AG04449 (cell line): Measurements from ENCODE around the gene AMBRA1.

Experiments used
- CTCF ChIA-PET: fragments of 350-600 bp; formaldehyde crosslinking; extraction: SDS; loops from one replicate; lab custom pipeline; 2021; ENCODE audit warnings: antibody characterized with exemption; lab: Yijun Ruan, JAX
- POLR2A ChIA-PET: fragments of 400-600, 350-600 bp; formaldehyde crosslinking; extraction: SDS; loops from one replicate; lab custom pipeline; 2020; ENCODE audit warnings: antibody characterized with exemption, inconsistent platforms; lab: Yijun Ruan, JAX
- DNase-seq: peaks from one replicate; pipeline ENCODE4 v3.0.0-alpha.2; 2010; ENCODE audit warnings: low read depth, low spot score
- H3K4me3 ChIP-seq: 2 replicates; pipeline ENCODE4 v1.5.1; 2011; ENCODE audit warnings: low read depth, mild to moderate bottlenecking, control low read depth, low read length
- CTCF ChIP-seq: IDR thresholded peaks from one replicate; pipeline ENCODE4 v1.5.1; 2011; ENCODE audit warnings: mild to moderate bottlenecking, moderate library complexity, low read length, control low read depth, inconsistent platforms; ENCODE audit not compliant: insufficient read depth; ENCODE audit errors: missing control alignments

The AMBRA1 gene

DNA sequence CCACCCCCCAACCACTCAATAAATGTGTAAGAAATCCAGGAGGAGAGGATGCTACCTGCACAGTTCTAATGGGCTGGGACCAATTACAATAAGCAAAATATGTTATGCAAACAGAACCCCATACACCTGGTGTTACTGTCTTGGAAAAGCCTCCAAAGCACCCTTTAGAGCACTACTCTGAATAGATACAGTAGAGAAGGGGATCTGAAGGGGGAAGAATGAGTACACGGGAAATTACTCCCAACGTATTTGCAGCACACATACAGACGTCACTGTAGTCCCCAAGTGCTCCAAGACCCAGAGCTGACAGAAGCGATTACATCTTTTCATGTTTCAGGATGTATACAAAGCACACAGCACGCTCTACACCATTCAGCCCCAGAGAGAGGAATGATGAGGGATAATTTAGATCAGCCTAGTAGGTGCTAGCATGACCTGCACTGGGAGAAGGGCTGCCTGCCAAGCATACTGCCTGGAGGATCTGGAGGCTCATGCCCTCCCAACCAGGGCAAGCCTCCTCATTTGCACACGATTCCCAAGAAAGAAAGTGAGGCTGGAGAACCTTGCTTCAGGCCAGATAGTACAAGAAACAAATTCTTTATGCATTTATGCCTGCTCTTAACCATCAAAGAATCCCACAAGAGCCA, 63.8 kb downstream of the AMBRA1 start:
- DNase-seq: no peak
- no peak for TF ChIP-seq CTCF
- ChIA-PET POLR2A (interaction anchor here (0.7 kb wide), 1 partner anchor 387 kb away, joined by 3 read pairs; no protein-coding TSS in a partner anchor), CTCF (interaction anchor here (0.6 to 7.3 kb wide), 49 partner anchors 8 to 200 kb away, joined by 3 to 124 read pairs (median 4); partner anchors contain the start of genes AMBRA1, ATG13, CHRM4 and HARBI1)
- H3K4me3 ChIP-seq: no peak overlapping the region

DNA sequence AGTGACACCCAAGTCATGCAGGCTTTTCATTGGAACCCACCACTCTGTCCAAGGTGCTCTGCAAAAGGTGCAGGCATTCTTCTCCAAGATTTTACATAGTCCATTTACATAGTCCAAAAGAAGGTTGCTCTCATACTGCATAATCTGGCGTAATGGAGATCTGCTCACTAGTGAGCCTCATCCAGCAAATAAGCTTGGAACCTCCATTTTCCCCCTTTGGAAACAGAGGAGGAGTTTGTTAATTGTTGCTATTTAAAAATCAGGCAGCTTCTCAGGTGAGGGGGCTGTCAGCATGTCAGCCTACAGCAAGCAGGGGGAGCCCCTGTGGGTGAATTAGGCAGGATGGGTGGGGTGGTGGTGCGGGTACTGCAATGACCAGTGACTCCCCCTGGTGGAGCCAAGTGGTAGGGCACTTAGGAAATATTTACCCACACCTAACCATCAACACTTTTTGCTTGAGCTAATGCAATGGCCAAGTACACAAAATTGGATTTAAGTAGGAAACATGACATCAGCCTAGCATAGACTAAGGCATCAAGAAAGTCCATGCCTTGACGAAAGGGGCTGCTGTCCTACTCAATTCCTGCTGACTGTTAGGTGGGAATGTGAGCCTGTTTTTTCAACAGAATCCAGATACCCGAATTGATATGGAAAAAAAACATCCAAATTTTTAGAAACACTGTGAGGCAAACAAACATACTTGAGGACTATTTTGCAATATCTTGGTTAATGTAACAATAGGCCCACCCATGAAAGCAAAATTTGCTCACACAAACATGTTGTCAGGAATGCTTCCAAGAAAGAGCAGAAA, 64.5 kb downstream of the AMBRA1 start:
- ChIA-PET CTCF (interaction anchor here (0.6 to 7.3 kb wide), 58 partner anchors 9 to 290 kb away, joined by 3 to 124 read pairs (median 4); partner anchors contain the start of genes AMBRA1, ATG13, CHRM4 and HARBI1), POLR2A (interaction anchor here (0.7 kb wide), 1 partner anchor 388 kb away, joined by 3 read pairs; no protein-coding TSS in a partner anchor)
- peak; percentile 84 for TF ChIP-seq CTCF
- DNase-seq: no peak
- no peak overlapping the region for H3K4me3 ChIP-seq

DNA sequence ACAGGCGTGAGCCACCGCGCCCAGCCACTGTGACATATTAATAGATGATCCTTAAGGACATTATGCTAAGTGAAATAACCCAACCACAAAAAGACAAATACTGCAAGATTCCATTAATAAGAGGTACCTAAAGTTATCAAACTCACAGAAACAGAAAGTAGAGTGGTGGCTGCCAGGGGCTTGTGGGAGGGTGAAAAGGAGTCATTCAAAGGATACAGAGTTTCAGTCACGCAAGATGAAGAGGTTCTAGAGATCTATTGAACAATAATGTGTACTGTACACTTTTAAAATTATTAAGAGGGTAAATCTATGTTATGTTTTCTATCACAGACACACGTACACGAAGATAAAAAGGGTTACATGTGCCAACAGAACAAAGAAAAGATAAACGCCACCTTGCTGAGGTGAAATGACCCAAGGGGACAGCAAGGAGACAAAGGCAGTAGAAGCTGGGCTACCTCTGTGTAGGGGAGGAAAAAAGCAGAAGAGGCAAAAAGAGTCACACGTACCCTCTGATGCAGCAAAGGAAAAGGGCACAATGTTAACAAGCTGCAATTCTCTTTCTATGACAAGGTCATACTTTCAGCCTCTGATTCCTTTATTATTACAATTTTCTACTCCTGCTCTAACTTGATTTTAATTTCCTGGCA, 65.3 kb downstream of the AMBRA1 start:
- CTCF ChIA-PET: interaction anchor here (0.6 to 7.3 kb wide), 52 partner anchors 8 to 289 kb away, joined by 3 to 124 read pairs (median 4); partner anchors contain the start of genes AMBRA1, ATG13, CHRM4 and HARBI1
- no peak for TF ChIP-seq CTCF
- POLR2A ChIA-PET: no interaction called here
- no peak overlapping the region for H3K4me3 ChIP-seq
- DNase-seq: no peak

DNA sequence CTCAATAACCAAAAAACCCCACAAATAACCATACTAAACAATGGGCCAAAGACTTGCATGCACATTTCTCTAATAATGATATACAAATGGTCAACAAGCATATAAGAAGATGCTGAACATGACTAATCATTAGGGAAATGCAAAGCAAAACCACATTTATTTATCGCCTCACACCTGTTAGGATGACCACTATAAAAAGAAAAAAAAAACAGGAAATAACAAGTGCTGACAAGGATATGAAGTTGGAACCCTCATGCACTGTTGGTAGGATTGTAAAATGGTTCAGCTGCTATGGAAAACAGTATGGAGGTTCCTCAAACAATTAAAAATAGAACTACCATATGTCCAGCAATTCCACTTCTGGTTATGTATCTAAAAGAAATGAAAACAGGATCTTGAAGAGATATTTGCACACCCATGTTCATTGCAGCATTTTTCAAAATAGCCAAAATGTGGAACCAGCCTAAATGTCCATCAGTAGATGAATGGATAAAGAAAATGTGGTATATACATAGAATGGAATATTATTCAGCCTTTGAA, 66.2 kb downstream of the AMBRA1 start:
- H3K4me3 ChIP-seq: no peak overlapping the region
- ChIA-PET CTCF (interaction anchor here (2.5 to 7.3 kb wide), 4 partner anchors 17 to 144 kb away, joined by 17 to 124 read pairs (median 51); partner anchors contain the start of gene CHRM4), POLR2A (no interaction called here)
- no peak for TF ChIP-seq CTCF
- DNase-seq: no peak

- no peak for TF ChIP-seq CTCF
- CTCF ChIA-PET: interaction anchor here (0.6 to 7.3 kb wide), 5 partner anchors 10 to 208 kb away, joined by 3 to 124 read pairs (median 4); no protein-coding TSS in a partner anchor
- POLR2A ChIA-PET: no interaction called here
- no peak for DNase-seq
- no peak overlapping the region for H3K4me3 ChIP-seq
These were observed 67.3 kb downstream of the AMBRA1 start for GRCh38 chr11:46526216-46527215.
